NB4 (cell line): ENCODE data around the gene RCN1.

Experiments
- DNase-seq: peaks from one replicate; pipeline ENCODE4 v3.0.0; 2010; ENCODE audit warnings: low read depth
- H3K4me3 ChIP-seq: one replicate; pipeline ENCODE4 v1.5.1; 2011; ENCODE audit warnings: mild to moderate bottlenecking, low read depth, low read length, moderate library complexity
- CTCF ChIP-seq: IDR thresholded peaks from one replicate; pipeline ENCODE4 v1.5.1; 2012; ENCODE audit warnings: low read depth, low read length
- MYC ChIP-seq: IDR thresholded peaks from 2 replicates; pipeline ENCODE4 v1.6.1; 2011; ENCODE audit warnings: low read depth, low read length
- POLR2A ChIP-seq: IDR thresholded peaks from 2 replicates; pipeline ENCODE4 v1.6.1; 2011; ENCODE audit warnings: mild to moderate bottlenecking; ENCODE audit not compliant: insufficient read length; ENCODE audit errors: extremely low read depth
- TF ChIP-seq, protein P1 (sequence below): IDR thresholded peaks from 2 replicates; pipeline ENCODE4 v1.6.1; 2011; ENCODE audit warnings: low read depth, low read length

RCN1 gene

GRCh38 chr11:32103941-32104340 lies 13.1 kb downstream of the RCN1 start:
- DNase-seq: no peak
- no peak for TF ChIP-seq CTCF
- TF ChIP-seq POLR2A: no peak
- TF ChIP-seq, protein P1, sequence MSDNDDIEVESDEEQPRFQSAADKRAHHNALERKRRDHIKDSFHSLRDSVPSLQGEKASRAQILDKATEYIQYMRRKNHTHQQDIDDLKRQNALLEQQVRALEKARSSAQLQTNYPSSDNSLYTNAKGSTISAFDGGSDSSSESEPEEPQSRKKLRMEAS: no peak
- no peak for TF ChIP-seq MYC
- H3K4me3 ChIP-seq: no peak overlapping the region

DNA sequence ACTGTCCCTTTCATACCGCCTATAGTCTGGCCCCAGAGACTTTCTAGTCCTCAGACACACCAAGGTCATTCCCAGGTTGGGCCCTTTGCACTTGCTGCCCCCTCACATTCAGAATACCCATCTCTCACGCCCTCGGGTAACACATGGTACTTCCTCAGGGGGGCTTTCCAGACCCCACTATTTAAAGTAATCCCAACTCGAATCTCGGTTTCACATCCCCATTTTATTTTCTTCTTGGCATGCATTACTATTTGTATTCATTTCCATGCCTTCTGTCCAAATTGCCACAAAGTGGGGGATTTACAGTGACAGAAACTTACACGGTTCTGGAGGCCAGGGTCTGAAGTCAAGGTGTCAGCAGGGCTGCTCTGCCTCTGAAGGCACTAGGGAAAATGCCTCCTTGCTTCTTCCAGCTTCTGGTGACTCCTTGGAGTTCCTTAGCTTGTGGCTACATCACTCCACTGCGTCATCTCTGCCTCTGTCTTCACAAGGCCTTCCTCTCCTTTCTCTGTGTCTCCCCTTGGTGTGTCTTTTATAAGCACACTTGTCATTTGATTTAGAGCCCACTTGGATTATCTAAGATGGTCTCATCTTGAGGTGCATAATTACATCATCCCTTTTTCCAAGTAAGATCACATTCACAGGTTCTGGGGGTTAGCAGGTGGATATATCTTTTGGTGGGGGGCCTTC lies 15.1 kb downstream of the RCN1 start:
- TF ChIP-seq, protein P1: no peak
- TF ChIP-seq CTCF (no peak), POLR2A (no peak), MYC (no peak)
- H3K4me3 ChIP-seq: no peak overlapping the region
- DNase-seq: no peak

GRCh38 chr11:32107647-32108046 lies 16.8 kb downstream of the RCN1 start:
- no peak for DNase-seq
- H3K4me3 ChIP-seq: no peak overlapping the region
- TF ChIP-seq, protein P1: no peak
- TF ChIP-seq CTCF (no peak), POLR2A (no peak), MYC (no peak)

GRCh38 chr11:32108576-32108975 lies 17.7 kb downstream of the RCN1 start:
- no peak for DNase-seq
- no peak overlapping the region for H3K4me3 ChIP-seq
- no peak for TF ChIP-seq CTCF
- no peak for TF ChIP-seq MYC
- no peak for TF ChIP-seq POLR2A
- TF ChIP-seq, protein P1: no peak

DNA sequence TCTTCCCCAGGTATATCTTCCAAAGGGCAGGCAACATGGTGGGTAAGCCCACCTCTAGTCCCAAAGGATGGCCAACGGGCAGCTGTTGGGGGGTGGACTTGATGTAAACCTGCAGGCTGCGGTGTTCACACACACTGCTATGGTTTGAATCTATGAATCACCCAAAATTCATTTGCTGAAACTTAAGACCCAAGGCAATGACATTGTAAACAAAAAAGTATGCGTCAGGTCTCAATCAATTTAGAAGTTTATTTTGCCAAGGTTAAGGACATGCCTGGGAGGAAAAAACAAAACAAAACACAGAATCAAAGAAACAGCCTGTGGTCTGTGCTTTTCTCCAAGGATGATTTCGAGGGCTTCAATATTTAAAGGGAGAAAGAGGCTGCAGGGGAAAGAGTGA lies 18.3 kb downstream of the RCN1 start:
- TF ChIP-seq POLR2A: no peak
- TF ChIP-seq CTCF: no peak
- no peak overlapping the region for H3K4me3 ChIP-seq
- no peak for DNase-seq

- no peak overlapping the region for H3K4me3 ChIP-seq
- no peak for TF ChIP-seq MYC
- DNase-seq: no peak
Observed at GRCh38 chr11:32109592-32109991, 18.7 kb downstream of the RCN1 start.
